ENCODE results near the gene HAAO.

The HAAO gene

DNA sequence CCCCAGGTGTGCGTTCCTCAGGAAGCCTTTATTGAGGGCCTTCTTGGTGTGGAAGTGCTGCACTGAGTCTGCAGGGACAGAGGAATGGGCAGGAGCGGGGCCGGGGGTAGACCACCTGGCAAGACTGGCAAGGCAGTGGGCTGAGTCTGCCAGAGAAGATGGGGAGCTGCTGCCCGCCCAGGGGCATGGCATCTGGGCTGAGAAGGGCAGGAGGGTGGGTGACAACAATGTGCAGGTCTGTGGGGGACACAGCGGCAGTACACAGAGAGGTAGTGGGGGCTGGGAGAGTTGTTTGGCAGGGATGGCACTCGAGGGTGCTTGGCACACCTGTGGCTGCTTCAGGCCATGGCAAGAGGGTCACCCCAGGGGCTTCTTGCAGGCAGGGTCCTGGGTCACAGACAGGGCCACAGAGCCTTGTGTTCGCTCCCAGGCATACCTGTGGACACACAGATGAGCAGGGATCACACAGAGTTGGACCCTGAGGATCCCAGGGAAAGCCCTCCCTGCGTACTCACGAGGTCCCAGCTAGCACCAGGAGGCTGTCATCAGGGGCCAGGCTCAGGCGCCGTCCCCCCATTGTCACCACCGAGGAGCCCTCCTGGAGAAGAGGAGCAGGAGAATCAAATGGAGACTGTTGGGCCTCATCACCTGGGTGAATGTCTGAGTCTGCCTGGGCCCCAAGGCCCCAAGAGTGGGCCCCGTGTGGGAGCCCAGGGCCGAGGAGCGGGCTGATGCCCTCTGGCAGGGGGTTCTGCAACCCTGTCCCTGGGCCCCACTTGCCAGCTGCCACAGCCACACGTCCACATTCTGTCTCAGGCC lies 25.1 kb downstream of the HAAO start:
- ATAC-seq = no peak

DNA sequence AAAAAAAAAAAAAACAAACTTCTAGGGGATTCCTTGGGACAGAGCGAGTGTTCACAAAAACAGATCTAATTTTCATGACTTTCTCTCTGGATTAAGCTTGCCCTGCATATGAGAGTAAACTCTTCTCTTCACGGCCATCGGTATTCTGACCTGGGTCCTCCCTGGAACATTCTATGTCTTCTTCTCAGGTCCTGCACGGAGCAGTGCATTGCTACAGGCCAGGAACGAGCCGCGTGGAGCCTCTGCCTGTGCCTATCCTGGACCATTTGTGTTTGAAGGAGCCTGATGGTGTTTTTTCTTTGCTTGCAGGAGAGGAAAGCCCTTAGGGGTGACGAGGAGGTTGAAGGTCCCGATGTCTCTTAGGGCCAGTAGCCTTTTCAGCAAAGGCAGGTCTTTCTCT lies 26.7 kb downstream of the HAAO start:
- no peak for ATAC-seq

DNA sequence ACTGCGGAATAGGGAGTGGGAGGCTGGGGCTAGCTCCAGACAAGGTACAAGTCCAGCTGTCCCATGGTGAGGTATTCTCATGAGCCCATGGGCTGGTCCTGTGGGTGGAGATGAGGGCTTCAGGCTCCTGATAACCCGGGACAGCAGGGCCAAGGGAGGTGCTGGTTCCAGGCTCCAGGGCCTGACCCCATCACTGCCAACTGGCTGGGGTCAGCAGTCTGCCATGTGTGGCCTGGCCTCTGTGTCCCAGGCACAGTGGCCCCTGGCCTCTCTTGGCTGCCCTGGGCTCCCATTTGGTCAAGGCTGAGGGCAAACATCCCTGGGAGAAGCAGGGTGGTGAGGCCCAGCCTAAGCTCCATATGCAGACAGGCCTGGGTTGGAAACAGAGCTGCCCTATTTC lies 27.5 kb downstream of the HAAO start:
- no peak for ATAC-seq

DNA sequence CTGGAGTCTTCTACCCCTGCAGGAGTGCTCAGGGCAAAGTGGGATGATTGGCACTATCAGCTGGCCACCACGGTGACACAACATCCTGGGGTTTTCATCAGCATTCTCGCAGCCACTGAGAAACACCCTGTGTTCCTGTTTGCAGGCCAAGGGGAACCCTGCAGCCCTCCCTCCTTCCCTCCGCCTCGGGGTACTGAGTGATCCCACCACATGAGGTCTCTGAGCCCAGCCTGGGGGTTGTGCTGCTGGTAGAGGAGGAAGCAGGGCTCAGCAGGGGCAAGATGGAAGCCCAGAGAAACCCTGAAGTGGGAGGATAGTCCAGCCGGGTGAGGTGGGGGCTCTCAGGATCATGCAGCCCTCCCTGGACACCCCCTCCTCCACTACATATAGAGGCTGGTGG lies 28.3 kb downstream of the HAAO start, which contains the start of gene OXER1:
Gene OXER1, minus strand, starts transcription at position 40 of the 400 bp plus-strand sequence. CDS start 73 bp downstream, outside the sequence.
- ATAC-seq = no peak

DNA sequence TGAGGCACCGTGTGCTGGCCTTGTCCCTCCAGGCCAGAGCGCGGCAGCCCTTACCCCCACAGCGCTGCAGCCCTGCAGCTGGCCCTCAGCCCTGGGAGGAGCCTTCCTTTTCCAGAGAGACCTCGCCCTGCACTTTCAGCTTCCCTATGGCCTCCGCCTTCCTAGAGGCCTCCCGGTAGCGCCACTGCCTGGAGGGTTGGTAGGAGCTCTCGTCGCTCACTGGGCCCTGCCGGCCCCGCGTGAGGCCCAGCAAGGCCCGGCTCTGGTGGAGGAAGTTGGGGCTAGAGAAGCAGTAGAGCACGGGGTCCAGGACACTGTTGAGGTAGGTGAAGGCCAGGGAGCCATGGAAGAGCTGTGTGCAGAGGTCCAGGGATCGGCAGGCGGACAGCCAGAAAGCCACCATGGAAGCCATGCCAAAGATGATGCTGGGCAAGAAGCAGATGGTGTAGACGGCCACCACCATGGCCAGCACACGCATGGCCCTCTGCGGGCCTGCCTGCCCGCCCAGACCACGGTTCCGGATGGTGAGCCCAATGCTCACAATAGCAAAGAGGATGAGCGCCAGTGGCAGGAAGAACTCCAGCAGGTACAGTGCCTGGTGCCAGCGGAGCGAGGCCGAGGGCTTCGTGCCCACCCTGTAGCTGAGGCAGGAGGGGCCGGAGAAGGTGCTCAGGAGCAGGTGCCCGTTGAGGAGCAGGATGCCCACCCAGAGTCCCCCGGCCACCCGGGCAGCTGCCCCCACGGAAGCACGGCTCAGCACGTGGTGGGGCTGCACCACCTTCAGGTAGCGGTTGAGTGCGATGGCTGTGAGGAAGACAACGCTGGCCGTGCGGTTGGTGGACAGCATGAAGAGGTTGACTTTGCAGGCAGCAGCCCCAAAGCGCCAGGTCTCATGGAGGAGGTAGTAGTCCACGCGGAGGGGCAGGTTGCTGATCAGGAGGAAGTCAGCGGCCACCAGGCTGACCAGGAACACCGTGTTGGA lies 29.3 kb downstream of the HAAO start:
- no peak for ATAC-seq

DNA sequence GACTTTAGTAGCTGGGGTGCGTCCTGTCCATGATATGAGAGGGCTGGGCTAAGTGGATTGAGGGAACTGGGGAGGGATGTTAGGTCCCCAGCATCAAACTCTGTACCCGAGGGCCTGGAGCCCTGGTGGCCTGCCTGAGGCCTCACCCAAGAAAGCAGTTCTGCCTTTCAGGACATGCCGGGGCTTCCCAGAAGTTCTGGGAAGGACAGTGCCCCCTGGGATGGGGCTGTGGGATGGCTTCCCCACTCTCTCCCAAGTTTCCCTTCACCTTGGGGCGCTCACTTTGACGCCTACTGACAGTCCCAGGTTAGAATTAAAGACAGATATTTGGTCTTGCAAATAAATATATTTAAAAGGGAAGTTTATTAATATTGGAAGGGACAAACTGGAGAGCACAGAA lies 30.2 kb downstream of the HAAO start:
- ATAC-seq = no peak

DNA sequence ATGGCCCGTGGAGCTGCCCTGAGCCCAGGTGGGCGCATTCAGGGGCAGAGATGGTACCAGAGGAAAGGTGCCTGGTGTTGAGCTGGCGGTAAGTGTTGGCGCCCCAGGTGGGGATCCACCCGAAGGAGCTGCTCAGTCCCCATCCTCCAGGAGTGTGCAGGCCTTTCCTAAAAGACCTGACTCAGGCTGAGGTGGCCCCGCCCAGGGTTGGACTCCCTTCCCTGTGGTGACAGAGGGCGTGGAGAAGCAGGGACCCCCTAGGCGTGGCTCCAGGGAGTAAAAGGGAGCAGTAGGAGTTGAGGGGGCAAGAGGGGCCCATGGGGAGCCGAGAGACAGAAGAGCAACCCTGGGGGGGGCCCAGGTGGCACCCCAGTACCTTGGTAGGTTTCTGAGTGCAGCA lies 30.8 kb downstream of the HAAO start:
- ATAC-seq = no peak

DNA sequence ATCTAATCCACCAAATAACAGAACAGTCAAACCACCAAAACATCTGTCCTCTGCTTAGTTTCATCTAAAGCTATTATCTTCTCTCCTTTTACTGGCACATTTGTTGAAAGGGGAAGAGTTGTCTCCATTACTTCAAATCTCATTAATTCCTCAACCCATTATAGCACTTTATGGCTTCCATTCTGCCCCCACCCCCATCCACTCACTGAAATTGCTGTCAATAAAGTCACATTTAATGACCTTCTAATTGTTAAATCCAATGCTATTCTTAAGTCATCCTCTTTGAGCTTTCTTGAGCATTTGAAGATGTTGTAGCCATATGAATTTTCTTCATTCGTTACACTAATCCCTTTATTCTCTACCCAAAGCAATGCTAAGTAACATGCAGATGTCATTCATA lies 33.6 kb downstream of the HAAO start:
- no peak for ATAC-seq

DNA sequence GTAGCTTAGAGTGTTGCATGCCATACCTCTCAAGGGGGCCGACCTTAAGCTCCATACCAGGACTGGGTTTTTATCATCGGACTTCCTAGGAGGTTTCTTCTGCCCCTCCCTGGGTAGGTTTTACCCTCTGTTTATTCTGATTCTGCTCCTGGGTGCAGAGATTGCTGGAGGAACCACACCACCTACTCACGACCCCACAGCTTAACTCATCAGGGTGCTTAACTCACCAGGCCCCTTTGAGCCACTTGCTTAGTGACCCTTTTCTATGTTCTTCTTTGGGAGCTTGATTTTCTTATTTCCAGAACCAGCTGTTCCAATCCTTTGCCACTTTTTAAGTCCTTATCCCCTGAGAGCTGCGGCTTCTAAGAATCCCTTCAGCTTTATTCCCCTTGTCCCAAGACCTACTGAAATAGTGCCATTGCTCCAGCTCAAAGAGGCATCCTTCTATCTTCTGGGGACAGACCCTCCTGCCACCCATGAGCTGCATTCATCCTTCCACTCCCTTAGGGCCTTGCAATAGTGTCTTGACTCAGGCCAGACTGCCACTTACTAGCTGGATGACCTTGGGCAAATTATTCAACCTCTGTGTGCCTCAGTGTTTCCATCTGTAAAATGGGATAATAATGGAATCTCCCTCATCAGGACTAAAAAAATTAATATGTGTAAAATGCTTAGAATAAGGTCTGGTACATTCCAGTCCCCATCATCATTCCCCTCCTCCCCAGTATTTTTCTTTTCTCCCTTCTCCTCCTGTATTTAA lies 34.2 kb downstream of the HAAO start:
- ATAC-seq = no peak

DNA sequence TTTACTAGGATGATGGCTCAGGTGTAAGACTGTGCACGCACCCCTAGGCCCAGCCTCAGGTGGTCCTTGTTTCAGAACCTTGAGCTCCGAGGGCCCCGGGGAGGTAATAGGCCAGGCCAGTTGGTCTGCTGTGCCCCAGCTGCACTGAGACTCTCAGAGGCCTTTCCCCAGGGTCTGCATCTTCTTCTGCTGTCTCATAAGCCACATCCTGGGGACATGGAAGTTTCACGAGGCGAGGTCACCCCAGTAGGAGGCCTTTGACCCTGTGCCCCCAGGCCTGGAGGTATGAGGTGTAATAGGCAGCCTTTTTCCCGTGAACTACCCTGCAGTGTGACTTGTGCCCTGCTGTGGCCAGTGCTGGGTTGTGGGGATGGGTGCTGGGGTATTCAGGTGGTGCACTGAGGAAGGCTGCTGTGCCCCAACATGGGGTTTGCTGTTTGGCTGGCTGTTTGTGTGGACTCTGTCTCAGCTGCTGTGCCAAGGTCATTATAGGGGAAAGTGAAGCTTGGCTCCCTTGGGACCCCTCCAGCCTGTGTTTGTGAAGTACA lies 35.3 kb downstream of the HAAO start:
- ATAC-seq = no peak

DNA sequence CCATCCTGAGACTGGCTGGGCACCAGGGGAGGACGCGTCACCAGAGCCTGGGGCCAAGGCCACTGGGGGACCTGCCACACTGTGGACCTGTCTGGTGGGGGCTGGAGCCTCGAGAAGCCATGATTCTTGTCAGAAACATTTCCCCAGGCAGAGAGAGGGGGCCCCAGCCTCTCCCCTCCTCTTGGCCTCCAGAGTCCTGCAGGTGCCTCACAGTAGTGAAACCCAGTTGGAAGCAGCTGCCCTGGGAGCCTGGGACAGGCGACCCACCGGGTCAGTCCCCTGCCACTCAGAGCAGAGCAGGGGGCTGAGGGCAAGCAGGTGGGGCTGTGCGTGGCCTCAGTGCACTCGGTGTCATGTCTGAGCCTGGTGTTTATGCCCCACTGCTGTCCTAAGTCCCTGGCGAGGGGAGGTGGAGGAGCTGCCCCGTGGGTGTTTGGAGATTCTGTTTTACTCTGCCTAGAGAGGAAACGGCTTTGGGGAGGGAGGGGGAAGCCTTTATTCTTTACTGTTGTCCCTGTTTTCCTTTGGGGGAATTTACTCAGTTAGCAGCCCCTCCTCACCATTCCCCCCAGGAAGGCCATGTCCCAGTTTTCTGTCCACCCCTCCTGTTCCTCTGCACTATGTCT lies 36.1 kb downstream of the HAAO start:
- ATAC-seq = no peak

DNA sequence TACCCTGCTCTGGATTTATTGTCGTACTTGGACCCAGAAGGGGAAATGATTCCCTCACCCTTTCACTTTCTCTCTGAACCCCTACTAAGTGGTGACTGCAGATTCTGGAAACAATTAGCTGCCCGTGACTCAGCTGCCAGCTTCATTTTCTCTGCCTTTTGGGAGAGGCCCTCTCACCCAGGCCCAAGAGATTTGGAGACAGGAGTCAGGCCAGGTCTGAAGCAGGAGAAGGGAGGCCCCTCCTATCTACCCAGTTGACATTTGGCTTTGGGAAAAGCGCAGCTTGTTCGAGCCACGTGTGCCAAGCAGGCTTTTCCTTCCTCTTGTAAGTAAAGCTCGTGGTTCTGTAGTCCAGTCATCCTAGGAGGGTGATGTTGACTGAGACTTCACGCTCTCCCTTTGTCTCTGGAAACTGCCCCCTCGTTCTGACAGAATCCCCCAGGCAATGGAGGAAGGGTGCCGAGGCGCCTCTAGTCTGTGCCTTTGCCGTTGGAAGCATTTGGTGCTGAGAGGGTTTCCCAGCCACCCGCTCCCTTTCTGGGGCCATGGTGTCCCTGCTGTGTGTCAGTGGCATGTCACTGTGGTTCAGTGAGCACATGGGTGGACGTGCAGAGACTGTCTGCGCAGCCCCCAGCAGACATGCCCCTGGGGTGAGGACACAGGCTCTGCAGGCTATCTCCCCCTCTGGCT lies 37.0 kb downstream of the HAAO start:
- peak in 1 of 2 donors; percentile 18 for ATAC-seq

DNA sequence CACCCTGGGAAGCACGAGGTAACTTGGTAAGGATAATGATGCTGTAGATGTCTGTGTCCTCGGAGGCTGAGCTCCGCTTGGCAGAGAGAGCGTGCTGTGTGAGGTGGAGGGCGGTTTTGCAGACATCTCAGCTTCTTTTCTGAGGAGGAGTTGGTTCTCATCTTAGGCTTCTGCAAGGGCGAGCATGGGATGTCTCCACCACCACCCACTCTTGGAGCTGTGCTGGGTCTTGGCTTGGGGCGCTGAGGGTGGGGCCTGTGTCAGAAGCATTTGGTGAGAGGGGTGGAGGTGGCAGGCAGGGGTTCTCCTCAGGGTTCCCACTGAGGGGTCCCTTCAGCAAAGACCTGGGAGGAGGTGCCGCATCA lies 37.6 kb downstream of the HAAO start:
- no peak for ATAC-seq

DNA sequence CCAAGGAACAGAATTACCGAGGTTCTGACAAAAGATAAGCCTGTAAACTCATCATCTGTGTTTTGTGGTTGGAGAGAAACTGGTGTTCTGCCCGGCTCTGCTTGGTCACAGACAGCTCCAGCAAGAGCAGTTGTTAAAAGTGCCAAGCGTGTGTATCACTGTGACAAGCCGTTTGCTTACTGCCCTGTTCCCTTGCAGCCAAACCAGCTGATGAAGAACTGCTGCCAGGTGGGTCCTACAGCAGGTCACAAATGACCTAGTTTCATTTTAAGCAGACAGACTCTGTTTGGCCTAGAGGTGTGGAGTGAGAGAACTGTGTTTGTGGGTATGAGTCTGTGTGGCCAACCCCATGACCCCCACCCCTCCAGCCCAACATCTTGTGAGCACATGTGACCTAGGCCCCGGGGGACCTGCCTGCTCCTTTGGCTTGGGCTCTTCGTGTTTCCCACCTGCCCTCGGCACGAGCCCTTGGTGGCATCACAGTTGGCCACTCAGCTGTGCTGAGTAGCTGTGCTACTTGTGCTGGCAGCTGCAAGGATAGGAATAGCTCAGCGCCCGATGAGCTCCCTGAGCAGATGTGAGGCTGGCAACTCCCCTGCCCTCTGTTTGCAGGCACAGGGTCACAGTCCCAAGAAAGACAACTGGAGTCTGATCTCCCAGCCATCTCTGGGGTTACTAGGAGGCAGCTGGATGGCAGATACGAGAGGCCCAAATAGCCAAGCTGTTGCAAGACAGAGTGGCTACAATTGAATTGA lies 38.2 kb downstream of the HAAO start:
- ATAC-seq = peak; percentile 22 to 51

DNA sequence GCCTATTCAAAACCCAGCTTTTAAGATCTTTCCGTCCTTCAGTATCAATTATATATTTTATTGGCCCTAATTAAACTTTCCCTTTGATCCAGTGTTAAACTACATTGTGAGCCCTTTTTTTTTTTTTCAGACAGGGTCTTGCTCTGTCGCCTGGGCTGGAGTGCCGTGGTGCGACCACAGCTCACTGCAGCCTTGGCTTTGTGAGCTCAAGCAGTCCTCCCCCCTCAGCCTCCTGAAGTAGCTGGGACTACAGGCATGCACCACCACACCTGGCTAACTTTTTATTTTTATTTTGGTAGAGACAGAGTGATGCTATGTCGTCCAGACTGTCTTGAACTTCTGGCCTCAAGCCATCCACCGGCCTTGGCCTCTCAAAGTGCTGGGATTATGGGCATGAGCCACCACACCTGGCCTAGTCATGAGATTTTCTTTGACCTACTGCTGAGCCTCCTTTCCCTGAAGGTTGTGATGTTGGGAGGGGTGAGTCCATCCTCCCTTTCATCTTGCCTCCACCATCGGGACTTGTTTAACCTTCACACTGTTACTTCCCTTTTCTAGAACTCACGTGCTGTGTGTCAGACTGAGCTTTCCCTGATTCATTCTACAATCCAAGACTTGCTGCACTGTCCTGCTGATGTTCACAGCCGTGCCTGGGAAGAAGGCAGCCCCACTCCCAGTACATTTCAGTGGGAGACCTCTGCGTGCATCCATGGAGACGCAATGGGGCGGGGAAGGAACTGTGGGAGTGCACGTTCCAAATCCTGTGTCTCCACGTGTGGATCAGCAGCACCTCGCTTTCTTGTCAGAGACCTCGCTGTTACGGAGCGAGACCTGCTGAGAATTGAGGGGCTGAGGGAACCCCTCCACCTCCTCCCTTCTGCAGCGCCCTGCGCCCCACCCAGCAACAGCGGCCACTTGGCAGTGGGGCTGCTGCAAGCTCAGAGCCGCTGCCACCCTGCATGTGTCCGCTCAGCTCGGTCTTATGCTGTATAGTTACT lies 39.3 kb downstream of the HAAO start:
- ATAC-seq = no peak

DNA sequence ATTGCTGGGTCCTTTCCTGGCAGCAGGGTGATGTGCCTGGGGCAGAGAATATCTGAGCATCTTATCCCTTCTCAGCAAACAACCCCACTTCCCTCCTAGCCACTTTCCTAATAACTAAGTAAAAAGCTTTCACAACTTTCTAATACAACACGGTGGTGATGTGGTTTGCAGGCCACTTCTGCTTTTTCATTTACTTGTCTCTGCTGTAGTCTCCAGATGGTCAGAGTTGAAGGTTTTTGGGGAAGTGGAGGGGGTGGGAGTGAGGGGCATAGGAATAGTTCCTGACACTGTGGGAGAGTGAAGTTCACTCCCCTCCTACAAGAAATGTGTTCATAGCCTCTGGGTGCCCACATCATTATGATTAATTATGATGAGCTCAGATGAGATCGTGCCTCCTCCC lies 40.1 kb downstream of the HAAO start:
- ATAC-seq = peak in 1 of 2 donors; percentile 25

DNA sequence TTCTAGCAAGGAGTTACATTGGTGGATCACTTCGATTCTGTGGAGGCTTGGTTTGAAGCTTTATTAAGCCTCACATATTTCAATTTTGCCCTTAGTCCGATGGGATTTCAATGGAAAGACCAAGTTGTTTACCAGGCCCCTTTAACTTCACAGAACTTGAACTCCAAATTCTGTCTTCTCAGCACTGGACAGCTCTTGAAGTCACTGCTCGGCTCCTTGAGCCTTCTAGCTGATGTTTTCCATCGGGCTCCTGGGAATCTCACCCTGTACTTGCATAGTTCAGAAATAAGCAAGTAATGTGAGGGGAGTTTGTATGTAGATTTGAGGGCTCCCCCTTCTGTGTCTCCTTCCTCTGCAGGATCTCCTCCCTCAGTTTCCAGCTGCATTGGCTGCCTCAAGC lies 43.5 kb downstream of the HAAO start:
- no peak for ATAC-seq

DNA sequence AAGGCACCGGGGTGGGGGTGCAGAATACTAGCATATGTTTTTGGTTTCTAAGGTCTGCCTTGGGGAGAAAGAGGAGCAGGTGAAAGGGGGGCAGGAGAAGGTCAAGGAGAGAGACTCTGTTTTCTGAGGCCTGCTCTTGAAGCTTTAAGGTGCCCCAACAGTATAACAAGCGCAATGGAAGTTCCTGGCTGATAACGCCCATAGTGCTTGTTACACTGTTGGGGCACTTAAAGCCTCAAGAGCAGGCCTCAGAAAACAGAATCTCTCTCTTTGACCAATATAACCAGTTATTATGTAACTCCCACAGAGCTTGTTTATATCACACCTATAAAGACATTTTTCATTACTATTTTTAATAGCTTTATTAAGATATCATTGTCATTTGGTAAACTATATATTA lies 45.0 kb downstream of the HAAO start:
- ATAC-seq = no peak

DNA sequence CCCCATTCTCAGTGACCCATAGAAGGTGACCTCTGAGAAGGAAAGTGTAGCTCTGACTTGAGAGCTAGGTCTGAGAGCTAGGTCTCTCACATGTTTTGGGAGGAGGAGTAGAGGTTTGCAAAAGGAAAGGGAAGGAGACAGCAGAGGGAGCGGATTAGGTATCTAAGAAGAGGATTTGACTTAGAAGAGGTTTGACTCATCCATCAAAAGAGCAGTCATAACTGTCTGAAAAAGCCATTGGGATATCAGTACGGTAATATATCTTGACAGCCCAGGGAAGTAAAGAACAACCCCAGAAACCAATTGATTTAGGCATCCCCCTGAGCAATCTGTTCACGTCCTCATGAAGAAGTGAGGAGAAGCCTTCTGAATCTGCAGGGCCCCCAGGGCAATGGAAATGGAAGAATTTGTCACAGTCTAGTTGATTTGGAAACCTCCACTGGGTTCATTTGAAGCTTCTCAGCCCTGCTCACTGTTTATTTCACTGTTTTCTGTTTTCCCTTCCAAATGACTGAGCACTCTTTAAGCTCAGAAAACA lies 47.8 kb downstream of the HAAO start:
- no peak for ATAC-seq
